Right lobe of liver (tissue), 4 donors: ENCODE data around the gene FCAMR.

ENCODE experiments used
- CTCF ChIP-seq, 4 donors: fragments of 200-600 bp in 3 of 4; fragments of 450-650 bp in 1 of 4; IDR thresholded peaks; one replicate each; pipeline versions ENCODE4 v1.5.1 to v1.8.0; 2016 to 2022; ENCODE audit warnings: antibody characterized with exemption in 4 of 4, mild to moderate bottlenecking in 2 of 4
- POLR2A ChIP-seq: fragments of 450-650 bp; IDR thresholded peaks from one replicate; pipeline ENCODE4 v1.6.1; 2017; ENCODE audit warnings: antibody characterized with exemption, mild to moderate bottlenecking
- donor health status: DM: no; HTN: no; CAD: no.
- donor health status: DM: no; HTN: no; CAD: no.
- donor health status: DM: no; HTN: yes; CAD: no.

GRCh38 chr1:206947255-206947654 is 23.0 kb downstream of the FCAMR start:
- TF ChIP-seq CTCF (IDR thresholded peaks at IDR 0.05): no peak
- no peak for TF ChIP-seq POLR2A
